K562 (cell line): ENCODE measurements around the gene ATF3. TPM values are rescaled to one million over a fixed set of nuclear protein-coding genes. Genes with fewer than 3 reads are reported as not detected.

ENCODE experiments used
- ATAC-seq: fragments of 200-7000 bp; cut with Tn5 transposase; 3 replicates; pipeline ENCODE4 v1.9.1; 2020; ENCODE audit warnings: moderate library complexity
- BruUV-seq: library from RNA; stranded (reverse); fragments of 400-500 nt; replicated peaks from 2 replicates; lab custom pipeline; 2021; lab: Mats Ljungman, UMichigan
- CTCF ChIA-PET: fragments of 300-600 bp; formaldehyde crosslinking; extraction: SDS; loops from one replicate; lab custom pipeline; 2021; ENCODE audit warnings: low intra/inter-chr PET ratio; lab: Yijun Ruan, JAX
- POLR2A ChIA-PET: fragments of 300-600, 350-650 bp; sonication (Branson Sonifier 250); formaldehyde crosslinking; extraction: SDS; loops from one replicate; lab custom pipeline; 2021; ENCODE audit warnings: antibody characterized with exemption, inconsistent platforms; lab: Yijun Ruan, JAX
- DNase-seq, 4 experiments: peaks; one replicate each; pipeline versions ENCODE4 v3.0.0 to v3.0.0-alpha.2; 2011 to 2018; ENCODE audit warnings: low spot score in 3 of 4, mixed read lengths in 3 of 4; ENCODE audit errors: extremely low read depth in 1 of 4
- FAIRE-seq: peaks from 2 replicates; lab custom pipeline; 2011; peaks lifted over from hg19 to GRCh38; lab: Jason Lieb, UNC
- H2AFZ ChIP-seq: 2 replicates; pipeline ENCODE4 v1.6.0; 2011; ENCODE audit warnings: low read depth, low read length, control low read depth, inconsistent platforms
- H3K27ac ChIP-seq: fragments of 200-600 bp; 3 replicates; pipeline ENCODE4 v1.8.0; 2011; ENCODE audit warnings: low read depth, mild to moderate bottlenecking, control low read depth, inconsistent platforms, low read length, moderate library complexity, mixed read lengths; ENCODE audit errors: extremely low read depth
- H3K27me3 ChIP-seq, 2 experiments: fragments of 300-600 bp in 1 of 2; 2 replicates in 1 of 2; 3 replicates in 1 of 2; pipeline versions ENCODE4 v1.6.0 to v1.8.0; 2011; ENCODE audit warnings: inconsistent platforms in 2 of 2, low read length in 2 of 2, mild to moderate bottlenecking in 1 of 2, mixed read lengths in 1 of 2, moderate library complexity in 1 of 2; ENCODE audit not compliant: control insufficient read depth in 2 of 2, insufficient read depth in 2 of 2
- H3K36me3 ChIP-seq: fragments of 300-600 bp; 3 replicates; pipeline ENCODE4 v1.8.0; 2011; ENCODE audit warnings: mild to moderate bottlenecking, low read length, inconsistent platforms; ENCODE audit not compliant: control insufficient read depth, insufficient read depth
- H3K4me1 ChIP-seq, 2 experiments: fragments of 200-600 bp in 1 of 2; replicated peaks in 1 of 2; 2 replicates in 1 of 2; 3 replicates in 1 of 2; pipeline versions ENCODE4 v1.5.1 to v1.8.0; 2011; ENCODE audit warnings: inconsistent platforms in 2 of 2, low read length in 2 of 2, mild to moderate bottlenecking in 1 of 2, mixed read lengths in 1 of 2, moderate library complexity in 1 of 2; ENCODE audit not compliant: control insufficient read depth in 2 of 2, insufficient read depth in 2 of 2
- H3K4me2 ChIP-seq: 2 replicates; pipeline ENCODE4 v1.6.1; 2011; ENCODE audit warnings: low read length, control low read depth, inconsistent platforms, mixed read lengths; ENCODE audit not compliant: insufficient read depth
- H3K4me3 ChIP-seq: fragments of 200-600 bp; sonication (generic), shearing (Covaris generic); 2 replicates; pipeline ENCODE4 v1.5.1; 2016; ENCODE audit warnings: control low read depth, inconsistent platforms
- H3K79me2 ChIP-seq: fragments of 200-600 bp; 3 replicates; pipeline ENCODE4 v1.8.0; 2011; ENCODE audit warnings: low read length, inconsistent platforms; ENCODE audit not compliant: control insufficient read depth, insufficient read depth
- H3K9ac ChIP-seq, 2 experiments: 2 replicates each; pipeline versions ENCODE4 v1.6.0 to v1.6.1; 2011; ENCODE audit warnings: low read depth in 2 of 2, low read length in 2 of 2, control low read depth in 1 of 2, inconsistent platforms in 1 of 2, mild to moderate bottlenecking in 1 of 2, mixed read lengths in 1 of 2; ENCODE audit not compliant: insufficient read depth in 1 of 2
- H3K9me1 ChIP-seq: one replicate; pipeline ENCODE4 v1.6.0; 2011; ENCODE audit warnings: inconsistent platforms, mild to moderate bottlenecking, low read length, moderate library complexity; ENCODE audit not compliant: control insufficient read depth, insufficient read depth
- H3K9me3 ChIP-seq: replicated peaks from 2 replicates; pipeline ENCODE4 v1.5.1; 2011; ENCODE audit warnings: low read depth, low read length, inconsistent platforms; ENCODE audit not compliant: control insufficient read depth, insufficient read depth
- H4K20me1 ChIP-seq: replicated peaks from 2 replicates; pipeline ENCODE4 v1.6.1; 2011; ENCODE audit warnings: low read length, inconsistent platforms, mixed read lengths; ENCODE audit not compliant: control insufficient read depth, insufficient read depth
- BCL6 ChIP-seq: fragments of 250-450 bp; sonication (Bioruptor Pico); IDR thresholded peaks from 2 replicates; pipeline ENCODE4 v1.4.0; 2020
- CBFA2T2 ChIP-seq: fragments of 450-650 bp; conservative IDR thresholded peaks from 2 replicates; pipeline ENCODE4 v1.6.1; 2017; ENCODE audit warnings: mild to moderate bottlenecking
- CBFA2T3 ChIP-seq: fragments of 450-650 bp; IDR thresholded peaks from 2 replicates; pipeline ENCODE4 v1.6.1; 2017
- FOSL1 ChIP-seq: fragments of 200-800 bp; sonication (Bioruptor generic); conservative IDR thresholded peaks from 2 replicates; pipeline ENCODE4 v1.6.1; 2016; ENCODE audit warnings: missing genetic modification characterization, missing compliant biosample characterization
- MBD2 ChIP-seq: sonication (generic); IDR thresholded peaks from 2 replicates; pipeline ENCODE4 v1.6.1; 2016; ENCODE audit warnings: low read depth, borderline replicate concordance
- MXI1 ChIP-seq: IDR thresholded peaks from 2 replicates; pipeline ENCODE4 v1.6.1; 2011; ENCODE audit warnings: low read depth, mild to moderate bottlenecking, improper control_type of control experiment, low read length
- RBM17 ChIP-seq: fragments of 200-400 bp; formaldehyde crosslinking; IDR thresholded peaks from 2 replicates; pipeline ENCODE4 v1.6.1; 2017; ENCODE audit warnings: low read depth, mild to moderate bottlenecking, low read length, borderline replicate concordance
- SIRT6 ChIP-seq: IDR thresholded peaks from one replicate; pipeline ENCODE4 v1.6.1; 2012; ENCODE audit warnings: low read depth, mild to moderate bottlenecking, control low read depth, inconsistent platforms, low read length, moderate library complexity
- SMARCB1 ChIP-seq: IDR thresholded peaks from 2 replicates; pipeline ENCODE4 v1.6.1; 2011; ENCODE audit warnings: improper control_type of control experiment, low read depth; ENCODE audit not compliant: insufficient read length
- TAL1 ChIP-seq: fragments of 450-650 bp; IDR thresholded peaks from 2 replicates; pipeline ENCODE4 v1.6.1; 2016; ENCODE audit warnings: mild to moderate bottlenecking
- VEZF1 ChIP-seq: fragments of 200-800 bp; sonication (Bioruptor generic); IDR thresholded peaks from 2 replicates; pipeline ENCODE4 v1.6.1; 2017; ENCODE audit warnings: missing genetic modification characterization, missing compliant biosample characterization
- YBX1 ChIP-seq: fragments of 450-650 bp; IDR thresholded peaks from 2 replicates; pipeline ENCODE4 v1.7.1; 2016; ENCODE audit warnings: mild to moderate bottlenecking
- ZBTB33 ChIP-seq: sonication (generic); formaldehyde crosslinking; IDR thresholded peaks from 2 replicates; pipeline ENCODE4 v1.8.1; 2023; ENCODE audit warnings: mild to moderate bottlenecking, missing genetic modification reagents
- ZFP36 ChIP-seq: fragments of 150-350 bp; IDR thresholded peaks from 2 replicates; pipeline ENCODE4 v1.6.1; 2018; ENCODE audit warnings: low read length, low read depth; ENCODE audit not compliant: partially characterized antibody
- WGBS: fragments of 100-300 bp; shearing (Covaris generic); methylation state at CpG from one replicate; pipeline ENCODE4 v1.1.6; 2016; ENCODE audit warnings: low coverage, mixed read lengths; ENCODE audit not compliant: insufficient coverage; ENCODE audit errors: missing lambda C conversion rate; 5-methylcytosine and 5-hydroxymethylcytosine counted together
- in situ Hi-C: fragments of 300-500 bp; cut with MboI; formaldehyde crosslinking; loops from 4 replicates; pipeline ENCODE4 v1.15.0; 2018; ENCODE audit warnings: inconsistent platforms, mixed read lengths
- intact Hi-C: fragments of 100-400 bp; cut with micrococcal nuclease; formaldehyde crosslinking; loops from 2 replicates; pipeline ENCODE4 v1.14.2; 2022
- polyA plus RNA-seq, 8 experiments: library from polyadenylated mRNA; depleted of rRNA in 4 of 8; stranded (reverse) in 5 of 8; unstranded in 3 of 8; fragments of >200 nt; fragmentation: Nextera tagmentation in 2 of 8; fragmentation: Illumina TruSeq in 1 of 8; extraction: Ambion mirVana in 2 of 8; extraction: Trizol in 1 of 8; gene quantifications; 2 replicates each; pipeline versions ENCODE4 v1.2.1 to v1.2.3, GENCODE V29; 2011 to 2014; ENCODE audit warnings: inconsistent platforms in 1 of 8, missing spikeins in 1 of 8
- total RNA-seq, 7 experiments: library from RNA; depleted of rRNA in 6 of 7; stranded (reverse); fragments of >200 nt in 6 of 7; fragmentation: Illumina TruSeq in 2 of 7; extraction: Trizol in 2 of 7; gene quantifications; 2 replicates each; pipeline versions ENCODE4 v1.2.1 to v1.2.3, GENCODE V29; 2011 to 2021; ENCODE audit warnings: low replicate concordance in 1 of 7

Gene ATF3
- total and polyA plus RNA-seq, 9 of the 15 experiments (the other 6 are each of a cell fraction or from before 2014, with no cell fraction given) = 3.5 to 28.2 (median 19.8) TPM

GRCh38 chr1:212561501-212561931 is 47.0 kb upstream of the ATF3 start:
- H3K27ac ChIP-seq = no peak overlapping the region
- ChIA-PET POLR2A (interaction anchor here (0.8 kb wide), 1 partner anchor 1195 kb away, joined by 3 read pairs; no protein-coding TSS in a partner anchor), CTCF (no interaction called here)
- no TSS peak for BruUV-seq
- in situ Hi-C loops = no loop called here
- H2AFZ ChIP-seq = peak overlapping the region; percentile 34
- H3K27me3 ChIP-seq = peaks cover 4 to 13% of the 10 kb centered on the region in 2 experiments; a peak in 4 of 5 replicates
- H3K4me3 ChIP-seq = no peak overlapping the region
- DNase-seq = no peak
- WGBS = 43% methylated on average over 5 of the region's 5 CpGs
- no peaks in the 10 kb centered on the region; the same call in 2 of the 3 replicates for H3K79me2 ChIP-seq
- H3K9ac ChIP-seq = no peak overlapping the region
- H3K9me1 ChIP-seq = no peaks in the 10 kb centered on the region
- ATAC-seq = no peak
- no peak for FAIRE-seq
- peaks cover 14 to 18% of the 10 kb centered on the region in 2 experiments for H3K4me1 ChIP-seq
- intact Hi-C loops = no loop called here
- no peaks in the 10 kb centered on the region for H3K36me3 ChIP-seq
- no peaks in the 10 kb centered on the region for H4K20me1 ChIP-seq
- no peak for TF ChIP-seq RBM17
- TF ChIP-seq FOSL1 = peak; percentile 41
- TF ChIP-seq, all 486 proteins: peak for 1
- H3K4me2 ChIP-seq = no peak overlapping the region
- H3K9me3 ChIP-seq = no peaks in the 10 kb centered on the region

GRCh38 chr1:212562771-212563170 is 45.8 kb upstream of the ATF3 start:
- Histone ChIP-seq H3K27ac (no peak overlapping the region), H4K20me1 (no peaks in the 10 kb centered on the region), H3K79me2 (no peaks in the 10 kb centered on the region; the same call in 2 of the 3 replicates), H3K9me3 (no peaks in the 10 kb centered on the region), H3K4me1 (peaks cover 14 to 26% of the 10 kb centered on the region in 2 experiments), H3K4me3 (no peak overlapping the region), H2AFZ (no peak overlapping the region), H3K4me2 (no peak overlapping the region), H3K27me3 (peaks cover 4 to 15% of the 10 kb centered on the region in 2 experiments; a peak in 4 of 5 replicates), H3K9me1 (no peaks in the 10 kb centered on the region), H3K9ac (no peak overlapping the region), H3K36me3 (no peaks in the 10 kb centered on the region)
- ChIA-PET CTCF (no interaction called here), POLR2A (no interaction called here)
- in situ Hi-C loops (no loop called here), intact Hi-C loops (no loop called here)
- 9% methylated on average over 4 of the region's 4 CpGs for WGBS
- no peak for ATAC-seq
- no peak for FAIRE-seq
- BruUV-seq = no TSS peak
- DNase-seq = no peak
- no peak for TF ChIP-seq YBX1
- no peak for TF ChIP-seq MBD2
- TF ChIP-seq BCL6 = no peak
- 0 out of 2 replicates have a peak, but pooled peaks have one; percentile 3 for TF ChIP-seq CBFA2T2
- no peak for TF ChIP-seq ZFP36
- peak; percentile 34 for TF ChIP-seq TAL1
- TF ChIP-seq MXI1 = no peak
- no peak for TF ChIP-seq SIRT6
- no peak for TF ChIP-seq SMARCB1
- no peak for TF ChIP-seq ZBTB33 (CRISPR knock-in tag)
- TF ChIP-seq CBFA2T3 = peak; percentile 32; the same call in 1 of the 2 replicates
- TF ChIP-seq VEZF1 = no peak
